Stomach (tissue), 9 donors: ENCODE data around the gene LAD1. TPM values are rescaled to one million over a fixed set of nuclear protein-coding genes. Genes with fewer than 3 reads are reported as not detected.

Experiments
- DNase-seq, 2 donors: peaks; one replicate each; pipeline versions ENCODE4 v3.0.0 to v3.0.0-alpha.2; 2013 to 2019
- H3K27ac ChIP-seq, 5 donors: fragments of 200-600 bp in 4 of 5; sonication (generic) in 4 of 5; one replicate each; pipeline ENCODE4 v1.5.1; 2013 to 2019; ENCODE audit warnings: mild to moderate bottlenecking in 1 of 5, moderate library complexity in 1 of 5
- H3K27me3 ChIP-seq, 3 donors: fragments of 200-600 bp; sonication (generic); one replicate each; pipeline ENCODE4 v1.5.1; 2017 to 2019; ENCODE audit warnings: mixed run types in 1 of 3
- H3K36me3 ChIP-seq, 4 donors: fragments of 200-600 bp; sonication (generic); 1 replicate in 3 of 4; 2 replicates in 1 of 4; pipeline ENCODE4 v1.5.1; 2016 to 2019
- H3K4me1 ChIP-seq, 4 donors: fragments of 200-600 bp; sonication (generic); one replicate each; pipeline ENCODE4 v1.5.1; 2016 to 2019
- H3K4me3 ChIP-seq, 4 donors: fragments of 200-600 bp; sonication (generic) in 3 of 4; one replicate each; pipeline ENCODE4 v1.5.1; 2016 to 2019; ENCODE audit warnings: mild to moderate bottlenecking in 1 of 4
- H3K9me3 ChIP-seq, 4 donors: fragments of 200-600 bp; sonication (generic); one replicate each; pipeline ENCODE4 v1.5.1; 2016 to 2019
- CTCF ChIP-seq, 7 experiments: fragments of 450-650 bp in 4 of 7; fragments of 200-600 bp in 3 of 7; sonication (generic) in 3 of 7; IDR thresholded peaks; one replicate each; pipeline ENCODE4 v1.5.1; 2016 to 2019; ENCODE audit warnings: antibody characterized with exemption in 7 of 7, control low read depth in 2 of 7, mild to moderate bottlenecking in 1 of 7
- EP300 ChIP-seq: sonication (generic); formaldehyde crosslinking; IDR thresholded peaks from one replicate; pipeline ENCODE4 v1.6.1; 2017; ENCODE audit warnings: antibody characterized with exemption
- POLR2A ChIP-seq, 4 donors: fragments of 450-650 bp; IDR thresholded peaks; one replicate each; pipeline ENCODE4 v1.6.1; 2016; ENCODE audit warnings: antibody characterized with exemption in 4 of 4, control low read depth in 2 of 4, mild to moderate bottlenecking in 1 of 4, moderate library complexity in 1 of 4
- POLR2AphosphoS5 ChIP-seq, 3 donors: sonication (generic); formaldehyde crosslinking; IDR thresholded peaks; one replicate each; pipeline ENCODE4 v1.6.1; 2016; ENCODE audit warnings: antibody characterized with exemption in 3 of 3
- WGBS, 5 donors: extraction: QIAGEN DNeasy Blood & Tissue Kit in 3 of 5; methylation state at CpG; one replicate each; pipeline versions ENCODE4 v1.1.5 to v1.1.7; 2013 to 2018; 5-methylcytosine and 5-hydroxymethylcytosine counted together
- intact Hi-C: fragments of 100-400 bp; cut with DNase I; formaldehyde crosslinking; loops from one replicate; pipeline ENCODE4 v1.15.1; 2023; ENCODE audit warnings: low total_unique reads
- polyA plus RNA-seq, 3 donors: library from polyadenylated mRNA; stranded (reverse); fragments of 200-250 nt; gene quantifications; one replicate each; pipeline ENCODE4 v1.2.3, GENCODE V29; 2013
- total RNA-seq, 5 donors: library from RNA; depleted of rRNA; stranded (reverse); fragments of >200 nt; gene quantifications; one replicate each; pipeline versions ENCODE4 v1.1.0 to v1.2.3, GENCODE V29; 2014 to 2016
- donor health status: healthy with polysubstance abuse.
- donor health status: Bipolar disorder and iron deficiency.
- donor health status: healthy.

LAD1 gene
- total and polyA plus RNA-seq, 8 donors, result 23.7 to 151 (median 50.9) TPM

- DNase-seq, result no peak
- intact Hi-C loops, result no loop called here
- no peak overlapping the region for H3K27ac ChIP-seq
- peaks cover 0 to 7% (median 0%) of the 10 kb centered on the region in 4 donors for H3K4me1 ChIP-seq
- H3K36me3 ChIP-seq, result no peaks in the 10 kb centered on the region
- H3K27me3 ChIP-seq, result peaks cover 0 to 7% (median 0%) of the 10 kb centered on the region in 3 donors
- no peak overlapping the region for H3K4me3 ChIP-seq
- H3K9me3 ChIP-seq, result no peaks in the 10 kb centered on the region
- no peak for TF ChIP-seq EP300
- no peak for TF ChIP-seq POLR2AphosphoS5 (IDR thresholded peaks at IDR 0.05)
- TF ChIP-seq CTCF (IDR thresholded peaks at IDR 0.05), result no peak
- no peak for TF ChIP-seq POLR2A (IDR thresholded peaks at IDR 0.05)
- WGBS, 5 donors, result 75 to 83% (median 80%) methylated on average over 11 of the region's 11 CpGs
Measured at GRCh38 chr1:201334325-201335173, 64.6 kb downstream of the LAD1 start.

GRCh38 chr1:201332616-201333335 lies 66.3 kb downstream of the LAD1 start:
- Histone ChIP-seq H3K4me1 (peaks cover 0 to 8% (median 0%) of the 10 kb centered on the region in 4 donors), H3K27me3 (peaks cover 0 to 7% (median 0%) of the 10 kb centered on the region in 3 donors), H3K4me3 (no peak overlapping the region), H3K36me3 (no peaks in the 10 kb centered on the region), H3K27ac (no peak overlapping the region), H3K9me3 (no peaks in the 10 kb centered on the region)
- intact Hi-C loops, result no loop called here
- WGBS, 5 donors, result 86 to 92% (median 89%) methylated on average over 9 to 10 of the region's 10 CpGs
- no peak for DNase-seq
- TF ChIP-seq POLR2AphosphoS5 (IDR thresholded peaks at IDR 0.05) (no peak), POLR2A (IDR thresholded peaks at IDR 0.05) (no peak), EP300 (no peak), CTCF (IDR thresholded peaks at IDR 0.05) (no peak)

GRCh38 chr1:201332021-201332420 lies 67.1 kb downstream of the LAD1 start:
- Histone ChIP-seq H3K4me3 (no peak overlapping the region), H3K27me3 (peaks cover 0 to 7% (median 0%) of the 10 kb centered on the region in 3 donors), H3K27ac (no peak overlapping the region), H3K36me3 (no peaks in the 10 kb centered on the region), H3K4me1 (peaks cover 0 to 8% (median 0%) of the 10 kb centered on the region in 4 donors), H3K9me3 (no peaks in the 10 kb centered on the region)
- no peak for TF ChIP-seq EP300
- no peak for TF ChIP-seq POLR2A (IDR thresholded peaks at IDR 0.05)
- no peak for TF ChIP-seq POLR2AphosphoS5 (IDR thresholded peaks at IDR 0.05)
- TF ChIP-seq CTCF (IDR thresholded peaks at IDR 0.05), result no peak
- intact Hi-C loops, result no loop called here
- DNase-seq, result no peak
- 85 to 92% (median 92%) methylated on average over 3 to 8 of the region's 8 CpGs for WGBS, 5 donors

- H3K9me3 ChIP-seq, result no peaks in the 10 kb centered on the region
- WGBS, 5 donors, result 76 to 89% (median 87%) methylated on average over 7 of the region's 7 CpGs
- no peaks in the 10 kb centered on the region for H3K36me3 ChIP-seq
- no peak for DNase-seq
- peaks cover 0 to 8% (median 0%) of the 10 kb centered on the region in 4 donors for H3K4me1 ChIP-seq
- intact Hi-C loops, result no loop called here
- no peak overlapping the region for H3K27ac ChIP-seq
- TF ChIP-seq POLR2A (IDR thresholded peaks at IDR 0.05) (no peak), EP300 (no peak), CTCF (IDR thresholded peaks at IDR 0.05) (no peak), POLR2AphosphoS5 (IDR thresholded peaks at IDR 0.05) (no peak)
- H3K27me3 ChIP-seq, result peaks cover 0 to 7% (median 0%) of the 10 kb centered on the region in 3 donors
- H3K4me3 ChIP-seq, result no peak overlapping the region
Measured at GRCh38 chr1:201331166-201331565, 68.0 kb downstream of the LAD1 start.
